HCT116 (cell line): ENCODE data around the gene SORCS2. TPM values are rescaled to one million over a fixed set of nuclear protein-coding genes. Genes with fewer than 3 reads are reported as not detected.

Source experiments
- ATAC-seq: fragments of 200-7000 bp; cut with Tn5 transposase; 2 replicates; pipeline ENCODE4 v1.9.1; 2020; ENCODE audit warnings: mild to moderate bottlenecking, moderate library complexity
- BruUV-seq: library from RNA; stranded (reverse); fragments of 400-500 nt; replicated peaks from 2 replicates; lab custom pipeline; 2021; lab: Mats Ljungman, UMichigan
- CTCF ChIA-PET: fragments of 300-600 bp; sonication (Branson Sonifier 250); formaldehyde crosslinking; loops from one replicate; lab custom pipeline; 2021; ENCODE audit warnings: antibody characterized with exemption; lab: Charles Lee
- POLR2A ChIA-PET: fragments of 300-600, 350-600 bp; sonication (Branson Sonifier 250); formaldehyde crosslinking; loops from one replicate; lab custom pipeline; 2021; ENCODE audit warnings: antibody characterized with exemption; lab: Charles Lee
- RAD21 ChIA-PET, 2 experiments: fragments of 300-600 bp; sonication (Branson Sonifier 250); formaldehyde crosslinking; loops; one replicate each; lab custom pipeline; 2023; ENCODE audit warnings: low total read pairs in 2 of 2; ENCODE audit not compliant: uncharacterized antibody in 2 of 2, unreplicated experiment in 2 of 2, low non-redundant PET in 1 of 2; lab: Charles Lee
- DNase-seq: peaks from one replicate; pipeline ENCODE4 v3.0.0-alpha.2; 2010; ENCODE audit warnings: low read depth, low spot score
- H2AFZ ChIP-seq: fragments of 200-600 bp; shearing (Covaris generic), sonication (generic); 2 replicates; pipeline ENCODE4 v1.6.1; 2017; ENCODE audit warnings: low read depth, mixed run types, mixed read lengths, antibody characterized with exemption, low read length; ENCODE audit not compliant: poor library complexity, severe bottlenecking
- H3K27ac ChIP-seq: 2 replicates; pipeline ENCODE4 v1.5.1; 2012; ENCODE audit warnings: low read depth, low read length
- H3K27me3 ChIP-seq: fragments of 200-600 bp; sonication (generic); 2 replicates; pipeline ENCODE4 v1.6.1; 2016; ENCODE audit warnings: mixed run types, low read length, mixed read lengths; ENCODE audit not compliant: insufficient read depth
- H3K36me3 ChIP-seq, 2 experiments: fragments of 200-500 bp in 1 of 2; fragments of 200-600 bp in 1 of 2; sonication (Bioruptor generic) in 1 of 2; sonication (generic) in 1 of 2; 2 replicates each; pipeline versions ENCODE4 v1.5.1 to v1.6.1; 2014 to 2016; ENCODE audit warnings: low read length in 2 of 2, inconsistent platforms in 1 of 2, mixed read lengths in 1 of 2, mixed run types in 1 of 2; ENCODE audit not compliant: insufficient read depth in 2 of 2, control insufficient read depth in 1 of 2
- H3K4me1 ChIP-seq, 2 experiments: fragments of 200-600 bp in 1 of 2; sonication (generic) in 1 of 2; 2 replicates each; pipeline versions ENCODE4 v1.5.1 to v1.6.1; 2012 to 2017; ENCODE audit warnings: low read length in 2 of 2, inconsistent platforms in 1 of 2, mild to moderate bottlenecking in 1 of 2, mixed read lengths in 1 of 2, mixed run types in 1 of 2, moderate library complexity in 1 of 2; ENCODE audit not compliant: insufficient read depth in 2 of 2, control insufficient read depth in 1 of 2
- H3K4me2 ChIP-seq: fragments of 200-600 bp; sonication (generic); 2 replicates; pipeline ENCODE4 v1.6.1; 2017; ENCODE audit warnings: mixed run types, low read length, mixed read lengths
- H3K4me3 ChIP-seq, 2 experiments: fragments of 200-600 bp in 1 of 2; sonication (generic) in 1 of 2; replicated peaks in 1 of 2; 2 replicates each; pipeline ENCODE4 v1.5.1; 2011 to 2016; ENCODE audit warnings: low read length in 2 of 2, control low read depth in 1 of 2, low read depth in 1 of 2, mild to moderate bottlenecking in 1 of 2, mixed read lengths in 1 of 2, mixed run types in 1 of 2
- H3K79me2 ChIP-seq: fragments of 200-600 bp; sonication (generic); 2 replicates; pipeline ENCODE4 v1.6.1; 2017; ENCODE audit warnings: mild to moderate bottlenecking, mixed run types, low read length, moderate library complexity, mixed read lengths; ENCODE audit not compliant: insufficient read depth
- H3K9ac ChIP-seq: fragments of 200-600 bp; sonication (generic); 2 replicates; pipeline ENCODE4 v1.6.1; 2016; ENCODE audit warnings: low read length, mixed read lengths
- H3K9me2 ChIP-seq: fragments of 200-600 bp; sonication (generic), shearing (Covaris generic); 2 replicates; pipeline ENCODE4 v1.6.1; 2017; ENCODE audit warnings: mixed run types, mild to moderate bottlenecking, moderate library complexity; ENCODE audit not compliant: insufficient read depth
- H3K9me3 ChIP-seq, 2 experiments: fragments of 200-500 bp in 1 of 2; fragments of 200-600 bp in 1 of 2; sonication (Bioruptor generic) in 1 of 2; sonication (generic) in 1 of 2; 2 replicates each; pipeline ENCODE4 v1.6.1; 2014 to 2017; ENCODE audit warnings: low read length in 2 of 2, mixed read lengths in 2 of 2, inconsistent platforms in 1 of 2, low read depth in 1 of 2, mild to moderate bottlenecking in 1 of 2, mixed run types in 1 of 2, moderate library complexity in 1 of 2; ENCODE audit not compliant: control insufficient read depth in 1 of 2, insufficient read depth in 1 of 2
- H4K20me1 ChIP-seq: fragments of 200-600 bp; sonication (generic), shearing (Covaris generic); 2 replicates; pipeline ENCODE4 v1.6.1; 2017; ENCODE audit warnings: mixed run types, mild to moderate bottlenecking, moderate library complexity; ENCODE audit not compliant: insufficient read depth
- ATF3 ChIP-seq: IDR thresholded peaks from 2 replicates; pipeline ENCODE4 v1.6.1; 2012
- CEBPB ChIP-seq: IDR thresholded peaks from 2 replicates; pipeline ENCODE4 v1.6.1; 2012; ENCODE audit warnings: low read depth
- CTCF ChIP-seq, 3 experiments: fragments of 200-600 bp in 1 of 3; sonication (generic) in 1 of 3; IDR thresholded peaks in 2 of 3; conservative IDR thresholded peaks in 1 of 3; 2 replicates each; pipeline ENCODE4 v1.5.1; 2012 to 2017; ENCODE audit warnings: low read depth in 2 of 3, low read length in 2 of 3, antibody characterized with exemption in 1 of 3, borderline replicate concordance in 1 of 3, control low read depth in 1 of 3, mild to moderate bottlenecking in 1 of 3, mixed read lengths in 1 of 3, mixed run types in 1 of 3, moderate library complexity in 1 of 3; ENCODE audit not compliant: insufficient read depth in 1 of 3
- EZH2phosphoT487 ChIP-seq: fragments of 200-600 bp; IDR thresholded peaks from 2 replicates; pipeline ENCODE4 v1.6.1; 2018; ENCODE audit warnings: antibody characterized with exemption, borderline replicate concordance
- FOSL1 ChIP-seq: IDR thresholded peaks from 2 replicates; pipeline ENCODE4 v1.6.1; 2012; ENCODE audit warnings: low read depth
- MAX ChIP-seq: IDR thresholded peaks from 2 replicates; pipeline ENCODE4 v1.6.1; 2012
- POLR2A ChIP-seq: IDR thresholded peaks from 2 replicates; pipeline ENCODE4 v1.7.0; 2011; ENCODE audit warnings: borderline replicate concordance; ENCODE audit not compliant: insufficient read depth, insufficient read length; ENCODE audit errors: extremely low read depth
- POLR2AphosphoS5 ChIP-seq: IDR thresholded peaks from 2 replicates; pipeline ENCODE4 v1.6.1; 2011; ENCODE audit warnings: mild to moderate bottlenecking, low read depth, low read length, moderate library complexity
- RAD21 ChIP-seq: IDR thresholded peaks from 2 replicates; pipeline ENCODE4 v1.6.1; 2012; ENCODE audit warnings: low read depth, mild to moderate bottlenecking
- SIN3A ChIP-seq: IDR thresholded peaks from 2 replicates; pipeline ENCODE4 v1.6.1; 2012; ENCODE audit warnings: low read depth
- SP1 ChIP-seq: IDR thresholded peaks from 2 replicates; pipeline ENCODE4 v1.6.1; 2012; ENCODE audit warnings: low read depth
- SRF ChIP-seq: IDR thresholded peaks from 2 replicates; pipeline ENCODE4 v1.6.1; 2012; ENCODE audit warnings: low read depth
- TCF7L2 ChIP-seq: IDR thresholded peaks from 2 replicates; pipeline ENCODE4 v1.7.0; 2011; ENCODE audit warnings: borderline replicate concordance, inconsistent platforms; ENCODE audit not compliant: insufficient read depth, insufficient read length; ENCODE audit errors: extremely low read depth
- ZFX ChIP-seq: fragments of 450-650 bp; IDR thresholded peaks from 2 replicates; pipeline ENCODE4 v1.6.1; 2017
- ZNF274 ChIP-seq: fragments of 200-500 bp; sonication (Bioruptor generic); IDR thresholded peaks from 2 replicates; pipeline ENCODE4 v1.6.1; 2014; ENCODE audit warnings: mild to moderate bottlenecking, low read depth, low read length, inconsistent platforms
- intact Hi-C: fragments of 100-400 bp; cut with micrococcal nuclease; formaldehyde crosslinking; loops from 2 replicates; pipeline ENCODE4 v1.10.0; 2022
- total RNA-seq: library from RNA; stranded (reverse); gene quantifications from one replicate; pipeline ENCODE4 v1.2.1, GENCODE V29; 2021; ENCODE audit not compliant: unreplicated experiment

Gene SORCS2
- total RNA-seq, 1 experiment from 2014 or later: 0.37 TPM

GRCh38 chr4:7426525-7427171 is 234.3 kb downstream of the SORCS2 start:
- ATAC-seq (no peak), DNase-seq (no peak)
- ChIA-PET CTCF (no interaction called here), POLR2A (no interaction called here), RAD21 (no interaction called here)
- Histone ChIP-seq H3K79me2 (no peaks in the 10 kb centered on the region), H3K27me3 (no peaks in the 10 kb centered on the region), H4K20me1 (no peaks in the 10 kb centered on the region), H3K9ac (no peak overlapping the region), H3K27ac (no peak overlapping the region), H3K4me2 (no peak overlapping the region), H3K36me3 (no peaks in the 10 kb centered on the region), H3K4me3 (no peak overlapping the region), H3K4me1 (peaks cover 20 to 22% of the 10 kb centered on the region in 2 experiments), H3K9me3 (no peaks in the 10 kb centered on the region), H2AFZ (no peak overlapping the region), H3K9me2 (no peaks in the 10 kb centered on the region)
- no TSS peak for BruUV-seq
- no peak for TF ChIP-seq TCF7L2
- no peak for TF ChIP-seq CTCF (IDR thresholded peaks at IDR 0.05 in 2 of 3, conservative IDR thresholded peaks at IDR 0.05 in 1 of 3; ENCODE audit: borderline replicate concordance in 1 of 3, insufficient read depth in 1 of 3, low read depth in 2 of 3, low read length in 2 of 3)
- TF ChIP-seq ZNF274: no peak
- TF ChIP-seq SIN3A: no peak
- TF ChIP-seq SRF: no peak
- TF ChIP-seq ZFX: no peak
- no peak for TF ChIP-seq RAD21
- TF ChIP-seq MAX: no peak
- TF ChIP-seq SP1: no peak
- TF ChIP-seq CEBPB: no peak
- TF ChIP-seq FOSL1: no peak
- no peak for TF ChIP-seq EZH2phosphoT487
- no peak for TF ChIP-seq POLR2A
- no peak for TF ChIP-seq POLR2AphosphoS5
- no peak for TF ChIP-seq ATF3
- intact Hi-C loops: no loop called here
